Activated CD8-positive, alpha-beta T cell treated with anti-CD3 and anti-CD28 coated beads, Interleukin-2, amount 10 ng/mL, durations not matched to agents 7 days and 5 days (primary cell): Measurements from ENCODE around the gene LHPP. TPM values are rescaled to one million over a fixed set of nuclear protein-coding genes. Genes with fewer than 3 reads are reported as not detected.
A peak's percentile ranks its signal among the peaks of the same experiment; 100 is the strongest.

ENCODE experiments used
- ATAC-seq: fragments of 150-1000 bp; cut with Tn5 transposase; one replicate; pipeline ENCODE4 v1.10.0; 2021; ENCODE audit warnings: moderate library complexity
- CTCF ChIA-PET: fragments of 350-600 bp; sonication (Branson Sonifier 250); formaldehyde crosslinking; loops from one replicate; lab custom pipeline; 2021; ENCODE audit warnings: antibody characterized with exemption; lab: Charles Lee
- POLR2A ChIA-PET: fragments of 350-600 bp; sonication (Branson Sonifier 250); formaldehyde crosslinking; loops from one replicate; lab custom pipeline; 2021; ENCODE audit warnings: antibody characterized with exemption; lab: Charles Lee
- DNase-seq: peaks from one replicate; pipeline ENCODE4 v3.0.0-alpha.2; 2020
- H3K27ac Mint-ChIP-seq: one replicate; pipeline ENCODE4 v1.8.0; 2021; ENCODE audit warnings: mild to moderate bottlenecking, mixed read lengths
- H3K27me3 Mint-ChIP-seq: one replicate; pipeline ENCODE4 v1.8.0; 2021; ENCODE audit warnings: low read depth, mixed read lengths
- H3K36me3 Mint-ChIP-seq: one replicate; pipeline ENCODE4 v1.8.0; 2021; ENCODE audit warnings: low read depth, mixed read lengths
- H3K4me1 Mint-ChIP-seq: one replicate; pipeline ENCODE4 v1.8.0; 2021; ENCODE audit warnings: low read depth, mixed read lengths
- H3K4me3 Mint-ChIP-seq: one replicate; pipeline ENCODE4 v1.8.0; 2021; ENCODE audit warnings: mild to moderate bottlenecking, mixed read lengths
- H3K9me3 Mint-ChIP-seq: one replicate; pipeline ENCODE4 v1.8.0; 2022; ENCODE audit warnings: mixed read lengths; ENCODE audit not compliant: insufficient read depth
- total RNA-seq, 2 experiments: library from RNA; stranded (reverse); gene quantifications; one replicate each; pipeline ENCODE4 v1.2.3, GENCODE V29; 2021

Gene LHPP
- total RNA-seq, 2 experiments from 2014 or later, result 24.7 to 25.7 TPM

DNA sequence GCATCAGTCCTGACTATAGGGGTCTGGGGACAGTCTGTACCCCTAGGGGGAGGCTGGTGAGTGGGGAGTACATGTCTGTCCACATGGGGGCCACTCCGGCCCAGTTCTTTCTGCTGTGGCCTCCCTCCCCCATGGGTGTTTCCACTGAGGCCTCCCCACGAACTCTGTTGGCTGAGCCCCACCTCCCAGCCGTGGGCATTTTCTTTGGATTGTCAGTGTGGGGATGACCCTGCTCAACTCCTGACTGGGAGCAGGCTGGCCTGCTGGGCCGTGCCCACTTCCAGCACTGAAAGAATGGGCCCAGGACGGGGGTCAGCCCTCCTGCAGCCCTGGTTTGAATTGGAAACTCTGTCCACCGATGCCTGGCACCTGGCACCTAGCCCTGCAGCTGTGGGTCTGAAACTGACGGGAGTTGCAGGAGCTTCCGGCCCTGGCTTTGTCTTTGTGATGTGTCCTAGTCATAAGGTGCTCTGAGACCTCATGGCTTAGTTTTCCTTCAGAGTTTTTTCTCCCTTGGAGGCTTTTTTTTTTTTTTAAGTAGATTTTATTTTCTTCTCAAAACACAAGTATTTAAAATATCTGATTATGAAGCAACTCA lies 46.5 kb downstream of the LHPP start:
- H3K27ac Mint-ChIP-seq, result no peak overlapping the region
- H3K36me3 Mint-ChIP-seq, result no peaks in the 10 kb centered on the region
- H3K9me3 Mint-ChIP-seq, result no peaks in the 10 kb centered on the region
- POLR2A ChIA-PET, result no interaction called here
- no peak overlapping the region for H3K4me3 Mint-ChIP-seq
- CTCF ChIA-PET, result no interaction called here
- DNase-seq (no peak), ATAC-seq (no peak)
- no peaks in the 10 kb centered on the region for H3K27me3 Mint-ChIP-seq
- peaks cover 11% of the 10 kb centered on the region for H3K4me1 Mint-ChIP-seq

DNA sequence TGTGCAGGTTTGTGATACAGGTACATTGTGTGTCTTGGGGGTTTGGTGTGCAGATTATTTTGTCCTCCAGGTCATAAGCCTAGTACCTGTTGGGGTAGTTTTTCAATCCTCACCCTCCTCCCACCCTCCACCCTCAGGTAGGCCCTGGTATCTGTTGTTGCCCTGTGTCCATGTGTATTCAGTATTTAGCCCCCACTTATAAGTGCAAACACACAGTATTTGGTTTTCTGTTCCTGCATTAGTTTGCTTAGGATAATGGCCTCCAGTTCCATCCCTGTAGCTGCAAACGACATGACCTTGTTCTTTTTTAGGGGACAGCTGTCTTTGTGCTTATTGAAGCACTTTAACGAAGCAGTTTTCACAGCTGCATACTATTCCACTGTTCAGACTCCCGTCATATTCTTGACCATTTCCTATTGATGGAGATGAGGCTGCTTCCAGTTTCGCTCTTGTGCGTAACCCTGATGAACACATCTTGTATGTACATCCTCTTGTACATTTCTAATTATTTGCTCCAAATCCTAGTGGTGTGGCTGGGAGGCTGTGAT lies 47.4 kb downstream of the LHPP start:
- Mint-ChIP-seq H3K27me3 (no peaks in the 10 kb centered on the region), H3K4me1 (peaks cover 11% of the 10 kb centered on the region), H3K36me3 (no peaks in the 10 kb centered on the region), H3K27ac (no peak overlapping the region), H3K9me3 (no peaks in the 10 kb centered on the region), H3K4me3 (no peak overlapping the region)
- ATAC-seq, result no peak
- ChIA-PET POLR2A (no interaction called here), CTCF (no interaction called here)
- no peak for DNase-seq

- DNase-seq (no peak), ATAC-seq (no peak)
- Mint-ChIP-seq H3K27ac (no peak overlapping the region), H3K36me3 (no peaks in the 10 kb centered on the region), H3K4me3 (no peak overlapping the region), H3K4me1 (peaks cover 11% of the 10 kb centered on the region), H3K9me3 (no peaks in the 10 kb centered on the region), H3K27me3 (no peaks in the 10 kb centered on the region)
- CTCF ChIA-PET, result no interaction called here
- POLR2A ChIA-PET, result no interaction called here
Observed at GRCh38 chr10:124509880-124510632, 48.4 kb downstream of the LHPP start.

- no peak for ATAC-seq
- Mint-ChIP-seq H3K27ac (no peak overlapping the region), H3K36me3 (no peaks in the 10 kb centered on the region), H3K4me3 (no peak overlapping the region), H3K27me3 (no peaks in the 10 kb centered on the region), H3K9me3 (no peaks in the 10 kb centered on the region), H3K4me1 (peaks cover 11% of the 10 kb centered on the region)
- ChIA-PET CTCF (no interaction called here), POLR2A (no interaction called here)
- DNase-seq, result no peak
Observed at GRCh38 chr10:124510759-124511158, 49.1 kb downstream of the LHPP start.

GRCh38 chr10:124511205-124512039 lies 49.8 kb downstream of the LHPP start:
- Mint-ChIP-seq H3K27ac (no peak overlapping the region), H3K4me3 (no peak overlapping the region), H3K27me3 (no peaks in the 10 kb centered on the region), H3K4me1 (peaks cover 11% of the 10 kb centered on the region), H3K36me3 (no peaks in the 10 kb centered on the region), H3K9me3 (no peaks in the 10 kb centered on the region)
- DNase-seq, result peak; percentile 36
- peak; percentile 44 for ATAC-seq
- ChIA-PET POLR2A (no interaction called here), CTCF (no interaction called here)

DNA sequence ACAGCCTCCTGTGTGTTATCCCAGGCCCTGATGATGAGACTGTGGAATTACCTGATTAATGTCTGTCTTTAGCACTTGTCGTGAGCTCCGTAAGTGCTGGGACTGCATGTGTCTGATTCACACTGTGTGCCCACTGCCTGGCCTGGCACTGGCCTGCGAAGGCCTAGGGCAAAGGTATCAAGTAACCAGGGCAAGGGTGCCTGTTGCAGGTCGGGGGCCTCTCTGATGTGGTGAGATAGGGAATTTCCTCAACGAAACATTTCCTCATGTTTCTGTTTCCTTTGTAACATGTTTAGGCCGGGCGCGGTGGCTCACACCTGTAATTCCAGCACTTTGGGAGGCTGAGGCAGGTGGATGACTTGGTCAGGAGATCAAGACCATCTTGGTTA lies 50.4 kb downstream of the LHPP start:
- CTCF ChIA-PET, result no interaction called here
- H3K27me3 Mint-ChIP-seq, result no peaks in the 10 kb centered on the region
- H3K4me3 Mint-ChIP-seq, result no peak overlapping the region
- DNase-seq (no peak), ATAC-seq (no peak)
- POLR2A ChIA-PET, result no interaction called here
- no peak overlapping the region for H3K27ac Mint-ChIP-seq
- H3K4me1 Mint-ChIP-seq, result peaks cover 11% of the 10 kb centered on the region
- H3K36me3 Mint-ChIP-seq, result no peaks in the 10 kb centered on the region
- no peaks in the 10 kb centered on the region for H3K9me3 Mint-ChIP-seq

DNA sequence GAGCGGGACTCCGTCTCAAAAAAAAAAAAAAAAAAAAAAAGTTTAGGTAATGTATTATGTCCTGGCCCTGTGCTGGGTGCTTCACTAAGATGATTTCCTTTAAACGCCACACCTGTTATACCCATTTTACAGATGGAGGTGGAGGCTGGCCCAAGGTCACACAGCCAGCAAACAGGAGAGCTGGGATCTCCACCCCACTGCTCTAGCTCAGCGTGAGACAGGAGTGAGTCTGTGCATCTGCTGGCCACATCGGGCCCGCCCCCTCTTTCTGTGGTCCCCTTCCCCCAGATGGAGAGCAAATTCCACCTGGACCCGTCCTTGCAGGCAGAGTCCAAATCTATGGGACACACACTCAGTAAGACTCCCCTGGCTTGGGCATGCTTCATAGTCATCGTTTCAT lies 51.0 kb downstream of the LHPP start:
- ATAC-seq, result no peak
- POLR2A ChIA-PET, result no interaction called here
- no peak for DNase-seq

DNA sequence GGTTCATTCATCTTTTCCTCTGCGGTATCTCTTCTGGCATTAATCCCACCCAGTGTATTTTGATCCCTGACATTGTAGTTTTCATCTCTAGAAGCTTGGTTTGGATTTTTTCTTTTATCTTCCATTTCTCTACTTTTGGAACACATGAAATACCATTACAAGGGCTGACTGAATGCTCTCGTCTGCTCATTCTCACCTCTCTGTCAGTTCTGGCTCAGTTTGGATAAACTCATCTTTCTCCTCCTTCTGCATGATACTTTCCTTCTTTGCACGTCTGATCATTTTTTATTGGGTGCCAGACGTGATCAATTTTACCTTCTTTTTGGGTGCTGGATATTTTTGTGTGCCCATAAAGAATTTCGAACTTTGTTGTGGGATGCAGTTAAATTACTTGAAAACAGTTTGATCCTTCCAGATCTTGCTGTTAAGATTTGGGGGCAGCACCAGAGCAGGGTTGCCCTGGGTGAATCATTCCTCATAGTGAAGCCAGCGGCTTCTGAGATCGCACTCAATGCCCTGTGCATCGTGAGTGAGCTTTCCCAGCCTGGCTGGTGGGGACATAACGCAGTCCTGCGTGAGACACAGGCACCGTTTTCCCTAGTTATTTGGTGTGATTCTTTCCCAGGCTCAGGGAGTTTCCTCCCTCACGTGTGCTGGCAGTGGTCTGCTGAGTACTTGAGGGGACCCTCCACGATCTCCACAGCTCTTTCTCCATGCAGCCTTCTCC lies 53.8 kb downstream of the LHPP start:
- H3K36me3 Mint-ChIP-seq, result no peaks in the 10 kb centered on the region
- no peak for ATAC-seq
- H3K9me3 Mint-ChIP-seq, result no peaks in the 10 kb centered on the region
- no peak for DNase-seq
- no peak overlapping the region for H3K27ac Mint-ChIP-seq
- ChIA-PET CTCF (no interaction called here), POLR2A (no interaction called here)
- H3K4me3 Mint-ChIP-seq, result no peak overlapping the region
- H3K27me3 Mint-ChIP-seq, result no peaks in the 10 kb centered on the region
- peaks cover 11% of the 10 kb centered on the region for H3K4me1 Mint-ChIP-seq

More for the DNA sequence above, 51.0 kb downstream of the LHPP start:
- Mint-ChIP-seq H3K27ac (no peak overlapping the region), H3K4me3 (no peak overlapping the region), H3K36me3 (no peaks in the 10 kb centered on the region), H3K4me1 (peaks cover 11% of the 10 kb centered on the region), H3K27me3 (no peaks in the 10 kb centered on the region), H3K9me3 (no peaks in the 10 kb centered on the region)
- CTCF ChIA-PET, result no interaction called here

GRCh38 chr10:124516181-124516580 lies 54.6 kb downstream of the LHPP start:
- ChIA-PET CTCF (no interaction called here), POLR2A (no interaction called here)
- Mint-ChIP-seq H3K36me3 (no peaks in the 10 kb centered on the region), H3K9me3 (no peaks in the 10 kb centered on the region), H3K27ac (no peak overlapping the region), H3K4me1 (peaks cover 10% of the 10 kb centered on the region), H3K4me3 (no peak overlapping the region), H3K27me3 (no peaks in the 10 kb centered on the region)
- no peak for ATAC-seq
- no peak for DNase-seq

DNA sequence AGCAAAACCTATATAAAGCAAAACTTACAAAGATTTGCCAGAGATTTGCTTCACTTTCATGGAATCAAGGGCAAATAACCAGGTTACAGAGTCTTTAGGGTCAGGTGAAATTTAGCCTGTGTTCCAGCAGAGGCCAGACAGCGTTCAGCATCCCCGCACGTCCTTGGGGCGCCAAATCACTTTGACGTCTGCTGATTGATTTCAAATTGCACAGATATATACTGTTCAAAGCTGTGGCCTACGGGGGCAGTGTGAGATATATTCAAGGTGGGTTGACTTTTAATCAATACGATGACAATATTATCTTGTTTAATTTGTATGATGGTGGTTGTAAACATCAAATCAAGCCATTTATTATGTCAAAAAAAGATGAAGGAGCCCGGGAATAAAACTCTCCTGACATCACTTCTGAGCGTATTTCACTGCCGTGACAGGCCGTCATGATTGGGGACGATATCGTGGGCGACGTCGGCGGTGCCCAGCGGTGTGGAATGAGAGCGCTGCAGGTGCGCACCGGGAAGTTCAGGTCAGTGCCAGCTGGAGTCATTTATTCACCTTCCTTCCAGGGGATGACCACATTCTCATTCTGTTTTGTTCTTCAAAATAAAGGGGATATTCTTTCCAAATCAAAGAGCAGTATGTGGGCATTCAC lies 55.2 kb downstream of the LHPP start:
- no peaks in the 10 kb centered on the region for H3K9me3 Mint-ChIP-seq
- H3K27ac Mint-ChIP-seq, result no peak overlapping the region
- DNase-seq, result no peak
- no peak for ATAC-seq
- ChIA-PET POLR2A (no interaction called here), CTCF (no interaction called here)
- H3K4me1 Mint-ChIP-seq, result peaks cover 3% of the 10 kb centered on the region
- no peak overlapping the region for H3K4me3 Mint-ChIP-seq
- H3K36me3 Mint-ChIP-seq, result no peaks in the 10 kb centered on the region
- no peaks in the 10 kb centered on the region for H3K27me3 Mint-ChIP-seq

- no peaks in the 10 kb centered on the region for H3K27me3 Mint-ChIP-seq
Observed at GRCh38 chr10:124517461-124517860, 55.8 kb downstream of the LHPP start.

More at GRCh38 chr10:124517461-124517860, 55.8 kb downstream of the LHPP start:
- DNase-seq (no peak), ATAC-seq (no peak)
- Mint-ChIP-seq H3K4me3 (no peak overlapping the region), H3K9me3 (no peaks in the 10 kb centered on the region), H3K4me1 (no peaks in the 10 kb centered on the region), H3K27ac (no peak overlapping the region), H3K36me3 (no peaks in the 10 kb centered on the region)
- ChIA-PET CTCF (no interaction called here), POLR2A (interaction anchor here (0.7 kb wide), 1 partner anchor 159 kb away, joined by 3 read pairs; no protein-coding TSS in a partner anchor)
